ENCODE data around the gene ALG2. TPM values are rescaled to one million over a fixed set of nuclear protein-coding genes. Genes with fewer than 3 reads are reported as not detected.

ALG2 gene
- total and polyA plus RNA-seq, 2 experiments from 2014 or later: 31.5 to 39.7 TPM

- H4K20me1 ChIP-seq (replicated peaks; ENCODE audit: insufficient read depth): no peaks in the 10 kb centered on the region
- H3K79me2 ChIP-seq (replicated peaks; ENCODE audit: insufficient read depth): no peaks in the 10 kb centered on the region
- H2AFZ ChIP-seq: peak overlapping the region; percentile 78
- Mint-ChIP-seq H3K4me1 (no peaks in the 10 kb centered on the region; the same call in 2 of the 3 replicates), H3K27ac (no peak overlapping the region), H3K36me3 (ENCODE audit: low read depth) (no peaks in the 10 kb centered on the region), H3K4me3 (no peak overlapping the region), H3K9me3 (no peaks in the 10 kb centered on the region), H3K27me3 (ENCODE audit: insufficient read depth, low read depth, poor library complexity) (no peaks in the 10 kb centered on the region)
- TF ChIP-seq ZNF462 (CRISPR knock-in tag; IDR thresholded peaks at IDR 0.05) (no peak), NANOG (IDR thresholded peaks at IDR 0.05; ENCODE audit: borderline replicate concordance) (no peak), POLR2AphosphoS5 (IDR thresholded peaks at IDR 0.05; ENCODE audit: low read depth) (no peak), JUNB (IDR thresholded peaks at IDR 0.05; ENCODE audit: unreplicated experiment) (no peak), ETS1 (IDR thresholded peaks at IDR 0.05) (no peak), EZH2 (IDR thresholded peaks at IDR 0.05; ENCODE audit: low read depth, unreplicated experiment) (no peak), STAT1 (IDR thresholded peaks at IDR 0.05; ENCODE audit: unreplicated experiment) (no peak), CREB1 (CRISPR knock-in tag; IDR thresholded peaks at IDR 0.05; ENCODE audit: low read depth) (no peak), ZNF114 (CRISPR knock-in tag; IDR thresholded peaks at IDR 0.05) (no peak), CTCF (conservative IDR thresholded peaks at IDR 0.05; ENCODE audit: low read depth in 2 of 2) (no peak), EZH2phosphoT487 (IDR thresholded peaks at IDR 0.05; ENCODE audit: unreplicated experiment) (no peak), ZNF331 (CRISPR knock-in tag; IDR thresholded peaks at IDR 0.05; ENCODE audit: low read depth) (no peak)
- TF ChIP-seq, protein P1, sequence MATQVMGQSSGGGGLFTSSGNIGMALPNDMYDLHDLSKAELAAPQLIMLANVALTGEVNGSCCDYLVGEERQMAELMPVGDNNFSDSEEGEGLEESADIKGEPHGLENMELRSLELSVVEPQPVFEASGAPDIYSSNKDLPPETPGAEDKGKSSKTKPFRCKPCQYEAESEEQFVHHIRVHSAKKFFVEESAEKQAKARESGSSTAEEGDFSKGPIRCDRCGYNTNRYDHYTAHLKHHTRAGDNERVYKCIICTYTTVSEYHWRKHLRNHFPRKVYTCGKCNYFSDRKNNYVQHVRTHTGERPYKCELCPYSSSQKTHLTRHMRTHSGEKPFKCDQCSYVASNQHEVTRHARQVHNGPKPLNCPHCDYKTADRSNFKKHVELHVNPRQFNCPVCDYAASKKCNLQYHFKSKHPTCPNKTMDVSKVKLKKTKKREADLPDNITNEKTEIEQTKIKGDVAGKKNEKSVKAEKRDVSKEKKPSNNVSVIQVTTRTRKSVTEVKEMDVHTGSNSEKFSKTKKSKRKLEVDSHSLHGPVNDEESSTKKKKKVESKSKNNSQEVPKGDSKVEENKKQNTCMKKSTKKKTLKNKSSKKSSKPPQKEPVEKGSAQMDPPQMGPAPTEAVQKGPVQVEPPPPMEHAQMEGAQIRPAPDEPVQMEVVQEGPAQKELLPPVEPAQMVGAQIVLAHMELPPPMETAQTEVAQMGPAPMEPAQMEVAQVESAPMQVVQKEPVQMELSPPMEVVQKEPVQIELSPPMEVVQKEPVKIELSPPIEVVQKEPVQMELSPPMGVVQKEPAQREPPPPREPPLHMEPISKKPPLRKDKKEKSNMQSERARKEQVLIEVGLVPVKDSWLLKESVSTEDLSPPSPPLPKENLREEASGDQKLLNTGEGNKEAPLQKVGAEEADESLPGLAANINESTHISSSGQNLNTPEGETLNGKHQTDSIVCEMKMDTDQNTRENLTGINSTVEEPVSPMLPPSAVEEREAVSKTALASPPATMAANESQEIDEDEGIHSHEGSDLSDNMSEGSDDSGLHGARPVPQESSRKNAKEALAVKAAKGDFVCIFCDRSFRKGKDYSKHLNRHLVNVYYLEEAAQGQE (IDR thresholded peaks at IDR 0.05; ENCODE audit: unreplicated experiment): no peak
- no peaks in the 10 kb centered on the region for H3K9me2 ChIP-seq (ENCODE audit: insufficient read depth)
- H3K4me3 ChIP-seq: no peak overlapping the region
- ATAC-seq: no peak
- H3K27me3 ChIP-seq (ENCODE audit: insufficient read depth): no peaks in the 10 kb centered on the region
- H3K36me3 ChIP-seq (ENCODE audit: insufficient read depth): no peaks in the 10 kb centered on the region
- H3K4me2 ChIP-seq: no peak overlapping the region
- H3K27ac ChIP-seq (ENCODE audit: low read depth): no peak overlapping the region
- H3K4me1 ChIP-seq (ENCODE audit: insufficient read depth): no peaks in the 10 kb centered on the region
- no peaks in the 10 kb centered on the region for H3F3A ChIP-seq (replicated peaks; ENCODE audit: low read depth)
- no peak for DNase-seq (ENCODE audit: low spot score)
Observed at GRCh38 chr9:99265691-99266090, 43.9 kb upstream of the ALG2 start.
